LNCAP (cell line): ENCODE measurements around the gene RAB4B.

Experiments
- CTCF ChIP-seq: fragments of 450-650 bp; IDR thresholded peaks from 2 replicates; pipeline ENCODE4 v1.5.1; 2017; ENCODE audit warnings: mild to moderate bottlenecking

Gene RAB4B

GRCh38 chr19:40745402-40745780, 32.7 kb upstream of the RAB4B start:
- no peak for TF ChIP-seq CTCF

- no peak for TF ChIP-seq CTCF
Measured at GRCh38 chr19:40747536-40747935, 30.5 kb upstream of the RAB4B start.

GRCh38 chr19:40750058-40750873, 27.8 kb upstream of the RAB4B start, which contains the start of gene ACTMAP:
Gene ACTMAP (minus strand): TSS chr19:40750477. CDS start chr19:40749803, 674 bp downstream.
- no peak for TF ChIP-seq CTCF

GRCh38 chr19:40750874-40751537, 27.0 kb upstream of the RAB4B start, which contains the start of gene SNRPA:
Gene SNRPA (plus strand): TSS chr19:40751203. CDS start chr19:40751409, 206 bp downstream.
- no peak for TF ChIP-seq CTCF

- TF ChIP-seq CTCF: no peak
Measured at GRCh38 chr19:40752257-40752781, 25.7 kb upstream of the RAB4B start.

GRCh38 chr19:40754611-40755247, 23.3 kb upstream of the RAB4B start:
- TF ChIP-seq CTCF: no peak

- no peak for TF ChIP-seq CTCF
Measured at GRCh38 chr19:40755248-40755624, 22.8 kb upstream of the RAB4B start.
